Skeletal muscle tissue (tissue), 4 donors: ENCODE measurements around the gene CNTN5. TPM values are rescaled to one million over a fixed set of nuclear protein-coding genes. Genes with fewer than 3 reads are reported as not detected.

Experiments
- H3K27ac ChIP-seq: one replicate; pipeline ENCODE4 v1.7.0; 2013; ENCODE audit warnings: mild to moderate bottlenecking, low read depth, low read length, inconsistent platforms
- H3K27me3 ChIP-seq, 3 donors: one replicate each; pipeline ENCODE4 v1.7.0; 2013; ENCODE audit warnings: low read length in 3 of 3; ENCODE audit not compliant: control insufficient read depth in 3 of 3, insufficient read depth in 3 of 3
- H3K36me3 ChIP-seq, 3 donors: one replicate each; pipeline ENCODE4 v1.7.0; 2013; ENCODE audit warnings: low read length in 3 of 3; ENCODE audit not compliant: control insufficient read depth in 3 of 3, insufficient read depth in 3 of 3
- H3K4me1 ChIP-seq, 3 donors: one replicate each; pipeline ENCODE4 v1.7.0; 2013; ENCODE audit warnings: low read length in 3 of 3, mild to moderate bottlenecking in 3 of 3; ENCODE audit not compliant: control insufficient read depth in 3 of 3, insufficient read depth in 3 of 3
- H3K4me3 ChIP-seq, 3 donors: one replicate each; pipeline ENCODE4 v1.7.0; 2013; ENCODE audit warnings: low read length in 3 of 3
- H3K9ac ChIP-seq, 3 donors: one replicate each; pipeline ENCODE4 v1.7.0; 2013; ENCODE audit warnings: low read length in 3 of 3, mild to moderate bottlenecking in 3 of 3, moderate library complexity in 2 of 3, low read depth in 1 of 3
- H3K9me3 ChIP-seq, 3 donors: one replicate each; pipeline ENCODE4 v1.7.0; 2013; ENCODE audit warnings: low read length in 3 of 3; ENCODE audit not compliant: control insufficient read depth in 3 of 3
- total RNA-seq: library from RNA; depleted of rRNA; stranded (reverse); fragments of >200 nt; gene quantifications from one replicate; pipeline ENCODE4 v1.2.3, GENCODE V29; 2014
- donor health status: Osteomylitis.

The CNTN5 gene
- total RNA-seq, 1 donor from 2014 or later = 10.4 TPM

GRCh38 chr11:100336873-100337272, 1316.1 kb downstream of the CNTN5 start:
- H3K4me1 ChIP-seq = no peaks in the 10 kb centered on the region
- H3K9ac ChIP-seq = no peak overlapping the region
- no peak overlapping the region for H3K4me3 ChIP-seq
- H3K9me3 ChIP-seq = no peaks in the 10 kb centered on the region
- no peaks in the 10 kb centered on the region for H3K36me3 ChIP-seq
- no peak overlapping the region for H3K27ac ChIP-seq
- no peaks in the 10 kb centered on the region for H3K27me3 ChIP-seq

GRCh38 chr11:100338144-100338840, 1317.5 kb downstream of the CNTN5 start:
- Histone ChIP-seq H3K9me3 (no peaks in the 10 kb centered on the region), H3K9ac (no peak overlapping the region), H3K36me3 (no peaks in the 10 kb centered on the region), H3K27ac (no peak overlapping the region), H3K27me3 (no peaks in the 10 kb centered on the region), H3K4me1 (no peaks in the 10 kb centered on the region), H3K4me3 (no peak overlapping the region)

DNA sequence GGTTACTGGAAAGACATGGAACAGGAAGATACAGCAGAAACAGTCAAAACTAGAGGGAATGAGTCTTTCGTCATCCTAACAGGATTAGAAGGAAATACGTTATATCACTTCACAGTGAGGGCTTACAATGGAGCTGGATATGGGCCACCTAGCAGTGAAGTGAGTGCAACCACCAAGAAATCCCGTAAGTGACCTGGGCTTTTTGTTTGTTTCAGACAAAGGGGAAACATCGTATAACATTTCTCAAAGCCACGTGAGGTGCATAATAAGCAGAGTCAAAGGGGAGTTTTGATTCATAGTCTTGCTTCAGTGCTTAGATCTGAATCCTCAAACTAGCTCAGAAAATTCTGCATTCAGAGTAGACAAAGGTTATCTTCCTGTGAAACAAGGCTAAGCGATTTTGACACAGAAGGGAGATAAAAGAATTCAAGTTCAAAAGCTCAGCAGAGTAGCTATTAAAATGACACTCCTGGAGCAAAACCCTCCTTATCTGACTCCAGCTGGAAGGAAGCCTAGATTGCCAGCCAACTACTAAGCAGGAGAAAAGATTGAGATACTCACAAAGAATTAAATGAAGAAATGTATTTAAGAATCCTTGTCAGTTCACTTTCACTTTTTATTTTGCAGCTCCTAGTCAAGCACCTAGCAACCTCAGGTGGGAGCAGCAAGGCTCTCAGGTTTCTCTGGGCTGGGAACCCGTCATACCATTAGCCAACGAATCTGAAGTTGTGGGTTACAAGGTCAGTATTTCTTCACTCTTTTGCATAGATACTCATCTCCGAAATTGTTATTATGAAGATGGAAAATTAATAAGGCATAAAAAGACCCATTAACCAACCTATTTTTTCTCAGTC, 1319.9 kb downstream of the CNTN5 start:
- Histone ChIP-seq H3K27me3 (no peaks in the 10 kb centered on the region), H3K4me3 (no peak overlapping the region), H3K4me1 (no peaks in the 10 kb centered on the region), H3K9me3 (no peaks in the 10 kb centered on the region), H3K27ac (no peak overlapping the region), H3K36me3 (no peaks in the 10 kb centered on the region), H3K9ac (no peak overlapping the region)

DNA sequence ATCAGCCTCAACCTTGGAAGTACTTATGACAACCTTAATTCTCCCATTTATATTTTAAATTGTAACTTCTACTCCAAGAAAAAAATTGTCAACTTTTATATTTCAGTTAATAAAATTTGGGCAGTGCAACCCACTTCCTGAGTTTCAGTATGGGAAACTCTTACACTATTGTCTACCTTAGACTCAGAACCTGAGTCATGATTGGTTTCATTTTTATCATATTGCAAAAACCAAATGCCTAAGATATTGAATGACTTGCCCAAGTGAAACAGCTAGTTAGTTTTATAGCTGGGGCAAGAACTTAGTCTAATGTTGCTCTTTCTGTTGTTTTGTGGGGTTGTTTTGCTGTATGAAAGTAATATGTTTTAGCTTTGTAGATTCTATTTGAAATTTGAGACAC, 1332.3 kb downstream of the CNTN5 start:
- no peaks in the 10 kb centered on the region for H3K27me3 ChIP-seq
- H3K27ac ChIP-seq = no peak overlapping the region
- no peak overlapping the region for H3K4me3 ChIP-seq
- H3K9me3 ChIP-seq = no peaks in the 10 kb centered on the region
- no peak overlapping the region for H3K9ac ChIP-seq
- no peaks in the 10 kb centered on the region for H3K4me1 ChIP-seq
- H3K36me3 ChIP-seq = no peaks in the 10 kb centered on the region

DNA sequence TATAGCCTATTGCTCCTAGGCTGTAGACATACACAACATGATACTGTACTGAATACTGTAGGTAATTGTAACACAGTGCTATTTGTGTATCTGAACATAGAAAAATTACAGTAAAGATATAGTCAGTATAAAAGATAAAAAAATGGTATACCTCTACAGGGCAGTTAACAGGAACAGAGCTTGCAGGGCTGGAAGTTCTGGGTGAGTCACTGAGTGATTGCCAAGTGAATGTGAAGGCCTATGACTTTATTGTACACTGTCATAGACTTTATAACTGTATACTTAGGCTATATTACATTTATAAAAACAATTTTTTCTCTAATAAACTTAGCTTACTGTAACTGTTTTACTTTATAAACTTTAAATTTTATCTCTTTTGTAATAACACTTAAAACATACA, 1334.0 kb downstream of the CNTN5 start:
- Histone ChIP-seq H3K4me3 (no peak overlapping the region), H3K27ac (no peak overlapping the region), H3K27me3 (no peaks in the 10 kb centered on the region), H3K36me3 (no peaks in the 10 kb centered on the region), H3K9me3 (no peaks in the 10 kb centered on the region), H3K4me1 (no peaks in the 10 kb centered on the region), H3K9ac (no peak overlapping the region)

- Histone ChIP-seq H3K9ac (no peak overlapping the region), H3K9me3 (no peaks in the 10 kb centered on the region), H3K36me3 (no peaks in the 10 kb centered on the region), H3K4me1 (no peaks in the 10 kb centered on the region), H3K4me3 (no peak overlapping the region), H3K27ac (no peak overlapping the region), H3K27me3 (no peaks in the 10 kb centered on the region)
Measured at GRCh38 chr11:100356035-100356434, 1335.3 kb downstream of the CNTN5 start.

- H3K27ac ChIP-seq = no peak overlapping the region
- H3K36me3 ChIP-seq = no peaks in the 10 kb centered on the region
- H3K9me3 ChIP-seq = peaks cover 0 to 3% (median 0%) of the 10 kb centered on the region in 3 donors
- H3K4me1 ChIP-seq = no peaks in the 10 kb centered on the region
- no peak overlapping the region for H3K9ac ChIP-seq
- no peaks in the 10 kb centered on the region for H3K27me3 ChIP-seq
- no peak overlapping the region for H3K4me3 ChIP-seq
Measured at GRCh38 chr11:100359281-100359680, 1338.5 kb downstream of the CNTN5 start.

GRCh38 chr11:100367892-100368291, 1347.1 kb downstream of the CNTN5 start:
- Histone ChIP-seq H3K36me3 (no peaks in the 10 kb centered on the region), H3K27ac (no peak overlapping the region), H3K9me3 (peaks cover 0 to 5% (median 4%) of the 10 kb centered on the region in 3 donors), H3K4me3 (no peak overlapping the region), H3K27me3 (no peaks in the 10 kb centered on the region), H3K4me1 (no peaks in the 10 kb centered on the region), H3K9ac (no peak overlapping the region)

GRCh38 chr11:100383357-100383865, 1362.7 kb downstream of the CNTN5 start:
- Histone ChIP-seq H3K4me3 (no peak overlapping the region), H3K9ac (no peak overlapping the region), H3K27me3 (no peaks in the 10 kb centered on the region), H3K36me3 (no peaks in the 10 kb centered on the region), H3K27ac (no peak overlapping the region), H3K4me1 (no peaks in the 10 kb centered on the region), H3K9me3 (no peaks in the 10 kb centered on the region)

DNA sequence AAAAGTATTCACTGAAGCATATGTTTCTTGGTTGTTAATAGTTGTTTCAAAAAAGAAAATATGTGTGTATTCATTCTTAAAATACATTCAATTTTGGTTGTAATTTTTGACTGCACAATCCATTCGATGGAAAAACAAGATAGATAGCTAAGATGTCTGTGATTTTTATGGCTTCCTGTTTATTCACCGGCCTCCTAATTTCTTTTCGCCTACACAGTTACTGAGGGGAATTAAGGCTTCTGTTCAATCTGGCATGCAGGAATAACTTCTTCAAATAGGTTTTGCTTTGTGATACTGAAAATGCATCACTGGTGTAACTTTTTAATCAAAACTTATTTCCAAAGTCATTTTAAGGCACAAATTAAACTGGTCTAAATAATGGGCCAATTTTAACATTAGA, 1375.5 kb downstream of the CNTN5 start:
- H3K9me3 ChIP-seq = no peaks in the 10 kb centered on the region
- no peaks in the 10 kb centered on the region for H3K27me3 ChIP-seq
- H3K4me3 ChIP-seq = no peak overlapping the region
- no peaks in the 10 kb centered on the region for H3K4me1 ChIP-seq
- H3K9ac ChIP-seq = no peak overlapping the region
- H3K27ac ChIP-seq = no peak overlapping the region
- no peaks in the 10 kb centered on the region for H3K36me3 ChIP-seq
